ENCODE results near the gene NCOA6.
A peak's percentile ranks its signal among the peaks of the same experiment; 100 is the strongest.
"Not testable (repeated sequence)": the region's sequence is repeated elsewhere in the genome, so short reads cannot be mapped to it uniquely, and the experiment has no call there.

NCOA6 gene

DNA sequence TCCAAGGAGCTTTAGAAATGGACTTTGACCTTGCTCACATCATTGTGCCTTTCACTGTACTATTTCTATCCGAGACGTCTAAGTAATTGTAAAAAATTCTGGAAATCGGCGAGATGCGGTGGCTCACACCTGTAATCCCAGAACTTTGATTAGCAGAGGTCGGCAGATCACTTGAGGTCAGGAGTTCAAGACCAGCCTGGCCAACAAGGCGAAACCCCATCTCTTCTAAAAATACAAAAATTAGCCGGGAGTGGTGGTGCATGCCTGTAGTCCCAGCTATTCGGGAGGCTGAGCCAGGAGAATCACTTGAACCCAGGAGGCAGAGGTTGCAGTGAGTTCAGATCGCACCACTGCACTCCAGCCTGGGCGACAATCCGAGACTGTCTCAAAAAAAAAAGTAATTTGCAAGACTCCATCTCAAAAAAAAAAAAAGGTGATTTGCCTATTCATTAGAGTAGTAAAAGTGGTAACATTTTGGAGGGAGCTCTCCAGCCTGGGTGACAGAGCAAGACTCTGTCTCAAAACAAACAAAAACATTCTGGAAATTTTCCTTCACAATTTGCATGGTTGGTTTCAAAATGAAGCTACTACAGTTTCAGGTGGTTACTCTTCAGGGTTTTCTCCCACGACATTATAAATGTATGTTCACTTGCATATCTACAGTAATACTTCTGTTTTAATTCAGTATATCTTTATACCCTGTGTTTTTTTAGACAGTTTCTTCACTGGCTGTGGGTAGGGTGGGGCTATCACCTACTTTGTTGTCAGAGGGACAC is 106.0 kb downstream of the NCOA6 start:
- not testable (repeated sequence) for DNase-seq (ENCODE audit: low spot score)

DNA sequence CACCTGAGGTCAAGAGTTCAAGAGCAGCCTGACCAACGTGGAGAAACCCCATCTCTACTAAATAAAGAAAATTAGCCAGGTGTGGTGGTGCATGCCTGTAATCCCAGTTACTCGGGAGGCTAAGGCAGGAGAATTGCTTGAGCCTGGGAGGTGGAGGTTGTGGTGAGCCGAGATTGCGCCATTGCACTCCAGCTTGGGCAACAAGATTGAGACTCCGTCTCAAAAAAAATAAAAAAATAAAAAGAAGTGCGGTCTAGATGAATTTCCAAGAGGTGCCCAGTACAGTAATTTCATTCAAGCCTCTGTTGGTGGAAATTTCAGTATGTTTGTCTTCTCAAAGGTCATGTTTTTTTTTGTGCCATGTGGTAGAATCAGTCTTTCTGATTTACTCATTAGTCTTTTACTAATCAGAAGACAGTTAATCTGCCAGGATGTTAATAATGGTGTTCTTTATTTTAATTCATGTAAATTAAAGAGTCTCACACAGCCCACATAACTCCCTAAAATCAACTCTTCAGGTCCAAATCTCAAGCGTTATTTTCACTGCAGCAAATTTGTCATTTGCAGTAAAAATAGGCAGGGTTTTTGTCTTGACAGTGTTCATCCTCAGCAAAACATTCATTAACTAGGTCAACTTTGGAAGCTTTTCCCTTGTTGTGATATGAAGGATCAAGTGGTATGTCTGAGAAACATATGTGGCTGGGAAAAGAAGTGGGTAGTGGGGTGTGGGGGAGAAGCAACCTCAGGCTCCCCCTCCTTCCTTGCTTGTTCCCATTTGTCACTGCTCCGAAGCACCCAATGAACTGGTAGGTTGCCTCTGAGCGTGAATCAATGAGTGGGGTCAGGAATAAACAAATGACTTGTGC is 108.0 kb downstream of the NCOA6 start:
- no peak for DNase-seq (ENCODE audit: low spot score)

DNA sequence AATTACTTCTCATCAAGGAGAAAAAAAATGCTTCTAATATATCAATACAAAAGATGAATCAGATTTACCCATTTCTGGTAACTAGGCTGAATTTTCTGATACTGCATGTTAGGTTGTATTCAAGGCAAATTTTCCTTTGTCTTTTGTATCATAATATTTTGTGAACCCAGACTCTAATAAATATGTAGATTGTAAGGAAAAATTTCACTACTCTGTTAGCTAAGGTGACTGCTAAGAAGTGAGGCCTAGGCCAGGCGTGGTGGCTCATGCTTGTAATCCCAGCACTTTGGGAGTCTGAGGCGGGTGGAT is 108.6 kb downstream of the NCOA6 start:
- DNase-seq (ENCODE audit: low spot score), result no peak

DNA sequence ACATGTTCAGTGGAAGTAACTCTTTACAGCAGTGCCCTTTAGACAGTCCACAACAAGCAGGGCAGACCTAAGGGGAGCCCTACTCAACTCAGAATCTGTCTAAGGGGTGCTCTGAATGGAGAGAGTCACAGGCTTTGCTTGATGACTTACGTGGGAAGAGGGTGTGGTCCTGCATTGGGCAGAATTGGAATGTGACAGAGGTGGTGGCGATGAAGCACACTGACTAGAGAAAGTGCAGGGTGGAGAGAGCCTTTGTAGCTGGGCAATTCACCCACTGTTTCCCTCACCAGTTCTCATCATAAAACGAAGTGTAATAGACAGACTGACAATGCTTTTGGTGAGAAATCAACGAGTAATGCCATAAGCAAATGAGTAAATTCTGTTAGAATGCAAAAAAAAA is 110.1 kb downstream of the NCOA6 start:
- DNase-seq (ENCODE audit: low spot score), result no peak

DNA sequence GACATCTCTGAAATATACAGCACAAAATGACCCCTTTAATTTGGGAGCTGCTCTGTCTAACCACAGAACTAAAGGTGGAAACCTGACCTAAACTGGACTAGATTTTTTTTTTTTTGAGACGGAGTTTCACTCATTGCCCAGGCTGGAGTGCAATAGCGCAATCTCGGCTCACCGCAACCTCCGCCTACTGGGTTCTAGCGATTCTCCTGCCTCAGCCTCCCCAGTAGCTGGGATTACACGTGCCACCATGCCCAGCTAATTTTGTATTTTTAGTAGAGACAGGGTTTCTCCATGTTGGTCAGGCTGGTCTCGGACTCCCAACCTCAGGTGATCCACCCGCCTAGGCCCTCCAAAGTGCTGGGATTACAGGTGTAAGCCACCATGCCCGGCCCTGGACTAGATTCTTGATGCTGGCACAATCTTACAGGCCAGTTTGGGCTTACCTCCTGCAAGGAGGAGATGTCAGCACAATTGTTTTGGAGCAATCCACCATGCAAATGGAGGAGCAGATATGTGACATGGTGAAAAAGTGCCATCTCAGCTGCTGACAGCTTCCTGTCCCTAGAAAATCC is 111.4 kb downstream of the NCOA6 start:
- not testable (repeated sequence) for DNase-seq (ENCODE audit: low spot score)

DNA sequence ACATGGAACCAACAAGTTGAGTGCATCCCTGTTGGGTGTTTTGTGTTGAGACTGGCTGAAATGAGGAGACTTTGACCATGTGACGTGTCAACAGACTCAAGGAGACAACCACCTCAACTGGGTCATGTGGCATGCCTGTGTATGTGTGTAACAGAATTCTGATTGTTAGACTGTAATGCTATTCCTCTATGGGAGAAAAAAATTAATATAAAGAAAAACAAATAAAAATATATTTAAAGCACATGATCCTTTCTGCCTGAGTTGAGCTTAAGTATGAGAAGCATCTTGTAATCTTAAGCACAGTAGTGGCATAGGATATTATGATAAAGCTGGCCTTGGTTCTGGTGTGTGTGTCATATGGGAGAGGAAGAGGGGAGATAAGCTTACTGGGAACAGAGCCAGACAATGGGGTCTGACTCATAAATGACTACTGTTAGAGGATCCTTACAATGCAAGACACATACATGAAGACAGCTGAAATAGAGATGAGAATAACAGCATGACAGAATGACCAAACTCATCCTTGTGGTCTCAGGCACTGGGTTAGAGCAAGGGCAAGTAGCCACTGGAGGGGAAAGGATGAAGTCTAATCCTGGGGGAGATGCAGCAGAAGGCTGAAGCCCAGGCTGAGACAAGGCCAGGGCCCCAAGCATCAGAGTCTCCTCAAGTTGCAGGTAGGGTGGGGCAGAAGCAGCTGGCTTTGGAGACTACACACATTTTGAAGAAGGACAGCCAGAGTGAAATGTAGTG is 112.1 kb downstream of the NCOA6 start:
- DNase-seq (ENCODE audit: low spot score), result peak; percentile 83

DNA sequence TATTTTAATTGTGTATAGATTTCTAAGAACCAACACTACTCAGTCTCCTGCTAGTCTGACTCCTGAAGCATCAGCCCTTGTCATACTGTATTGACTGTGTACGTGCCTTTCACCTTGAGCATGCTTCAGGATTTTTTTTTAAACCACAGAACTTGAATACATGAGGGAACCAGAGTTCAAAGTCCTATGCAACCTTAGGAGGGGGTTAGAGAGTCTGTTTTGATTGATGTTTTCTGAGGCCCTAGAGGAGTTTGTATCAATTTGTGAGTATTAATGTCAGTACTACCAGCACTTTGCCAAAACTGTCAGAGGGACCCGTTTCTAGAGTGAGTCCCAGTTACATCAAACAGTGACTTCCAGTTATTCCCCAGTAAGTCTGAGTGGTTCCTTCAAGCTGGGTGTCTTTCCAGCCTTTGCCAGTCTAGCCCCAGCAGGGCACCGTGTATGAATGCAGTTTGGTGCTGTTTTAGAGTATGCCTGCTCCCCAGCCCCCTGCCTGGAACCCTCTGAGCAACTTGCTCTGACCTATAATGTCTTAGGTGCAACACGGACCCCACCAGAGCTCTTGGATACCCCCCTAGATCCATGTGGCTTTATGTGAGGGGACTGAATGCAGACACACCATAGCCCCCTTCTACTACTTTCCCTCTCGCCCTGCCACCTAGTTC is 112.8 kb downstream of the NCOA6 start:
- DNase-seq (ENCODE audit: low spot score), result no peak

DNA sequence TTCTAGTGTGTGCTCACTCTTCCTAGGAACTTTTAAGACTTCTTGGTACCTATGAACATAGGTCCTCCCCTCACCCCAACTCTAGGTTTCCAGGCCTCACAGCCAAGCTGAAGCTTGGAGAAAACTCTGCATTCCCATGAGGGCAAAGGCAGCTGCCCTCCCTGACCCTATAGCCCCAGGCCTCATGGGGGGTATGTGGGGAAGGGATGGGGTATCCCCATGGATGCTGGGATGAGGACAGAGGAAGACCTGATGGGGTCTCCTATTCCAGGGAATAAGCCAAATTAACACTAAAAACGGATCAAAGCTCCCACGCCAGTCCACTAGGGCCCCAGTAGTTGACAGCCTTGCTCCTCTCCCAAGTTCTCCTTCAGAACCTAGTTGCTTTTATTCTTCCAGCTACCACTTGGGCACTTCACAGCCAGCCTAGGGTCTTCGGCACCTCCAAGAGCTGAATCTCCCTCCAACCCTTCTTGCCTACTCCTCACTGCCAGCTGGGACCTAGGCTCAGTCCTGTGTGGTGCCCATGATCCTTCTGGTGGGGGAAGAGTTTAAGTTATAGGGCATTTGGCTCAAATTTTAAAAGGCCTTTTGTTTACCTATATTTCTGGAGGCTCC is 113.5 kb downstream of the NCOA6 start:
- no peak for DNase-seq (ENCODE audit: low spot score)

DNA sequence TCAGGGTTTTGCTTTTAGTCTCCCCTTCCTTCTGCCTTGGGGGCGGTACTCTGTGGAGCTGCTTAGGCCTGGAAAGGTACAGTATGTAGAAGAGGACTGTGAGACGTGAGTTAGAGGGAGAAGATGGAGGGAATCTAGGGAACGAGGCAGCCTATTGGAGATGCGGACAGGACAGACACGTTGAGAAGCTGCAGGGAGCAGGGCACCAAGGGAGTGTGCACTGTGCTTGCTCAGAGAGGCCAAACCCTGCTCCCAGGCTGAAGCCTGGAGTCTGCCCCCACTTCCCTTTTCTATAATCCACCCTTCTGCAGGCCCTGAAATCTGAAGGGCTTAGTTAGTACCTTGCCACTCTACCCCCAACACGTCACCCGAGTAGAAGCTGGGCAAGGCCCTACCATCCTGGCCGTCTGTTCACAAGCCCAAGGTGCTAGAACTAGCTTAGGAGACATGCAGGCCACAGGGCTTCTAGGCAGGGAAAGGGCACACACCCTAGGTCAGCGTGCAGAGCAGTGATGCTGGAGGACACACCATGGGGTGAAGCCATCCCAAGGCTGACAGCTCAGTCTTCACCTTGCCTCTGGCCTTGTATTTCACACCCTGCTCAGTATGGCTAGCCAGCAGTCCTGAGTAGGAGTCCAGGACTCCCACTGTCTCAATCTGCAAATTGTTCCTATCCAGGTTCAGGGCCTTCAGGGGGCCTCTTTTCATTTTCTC is 114.4 kb downstream of the NCOA6 start:
- DNase-seq (ENCODE audit: low spot score), result no peak

DNA sequence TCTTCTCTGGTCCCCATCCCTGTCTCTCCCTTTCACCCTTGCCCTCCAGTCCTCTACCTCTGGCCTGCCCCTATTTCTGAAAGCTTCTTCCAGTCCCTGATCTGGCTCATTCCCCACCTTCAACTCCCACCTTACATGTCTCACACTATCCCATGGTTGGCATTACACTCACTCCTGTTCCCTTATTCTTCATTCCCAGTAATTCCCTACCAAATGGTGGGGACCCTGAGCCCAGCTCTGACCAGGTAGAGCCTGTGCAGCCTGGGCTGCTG is 114.9 kb downstream of the NCOA6 start:
- DNase-seq (ENCODE audit: low spot score), result no peak

DNA sequence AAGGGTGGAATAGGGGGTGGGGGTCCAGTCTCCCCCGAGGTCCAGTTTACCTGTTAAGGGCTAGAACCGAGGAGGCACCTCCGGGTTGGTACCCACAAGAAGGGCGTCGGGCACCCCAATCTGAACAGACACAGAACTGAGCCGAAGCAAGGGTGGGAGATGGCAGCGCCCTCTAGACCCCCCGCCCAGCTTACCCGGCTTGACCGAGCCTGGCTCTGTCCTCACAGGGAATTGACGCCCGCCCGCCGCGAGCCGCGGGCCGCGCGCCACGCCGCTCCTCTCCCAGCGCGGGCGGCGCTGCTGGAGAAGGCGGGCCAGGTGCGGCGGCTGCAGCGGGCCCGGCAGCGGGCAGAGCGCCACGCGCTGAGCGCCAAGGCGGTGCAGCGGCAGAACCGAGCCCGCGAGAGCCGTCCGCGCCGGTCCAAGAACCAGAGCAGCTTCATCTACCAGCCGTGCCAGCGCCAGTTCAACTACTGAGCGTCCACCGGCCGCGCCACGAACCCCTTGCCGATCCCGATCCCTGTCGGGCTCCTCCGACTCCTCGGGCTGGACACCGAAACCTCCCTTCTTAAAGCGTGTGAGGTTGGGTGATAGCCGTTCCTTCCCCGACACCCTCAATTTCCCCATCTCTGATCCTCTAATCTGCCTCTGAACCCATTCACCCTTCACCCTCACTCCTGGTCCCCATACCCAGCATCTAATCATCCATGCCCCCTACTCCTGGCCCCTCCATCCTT is 115.5 kb downstream of the NCOA6 start:
- DNase-seq (ENCODE audit: low spot score), result peak; percentile 84

DNA sequence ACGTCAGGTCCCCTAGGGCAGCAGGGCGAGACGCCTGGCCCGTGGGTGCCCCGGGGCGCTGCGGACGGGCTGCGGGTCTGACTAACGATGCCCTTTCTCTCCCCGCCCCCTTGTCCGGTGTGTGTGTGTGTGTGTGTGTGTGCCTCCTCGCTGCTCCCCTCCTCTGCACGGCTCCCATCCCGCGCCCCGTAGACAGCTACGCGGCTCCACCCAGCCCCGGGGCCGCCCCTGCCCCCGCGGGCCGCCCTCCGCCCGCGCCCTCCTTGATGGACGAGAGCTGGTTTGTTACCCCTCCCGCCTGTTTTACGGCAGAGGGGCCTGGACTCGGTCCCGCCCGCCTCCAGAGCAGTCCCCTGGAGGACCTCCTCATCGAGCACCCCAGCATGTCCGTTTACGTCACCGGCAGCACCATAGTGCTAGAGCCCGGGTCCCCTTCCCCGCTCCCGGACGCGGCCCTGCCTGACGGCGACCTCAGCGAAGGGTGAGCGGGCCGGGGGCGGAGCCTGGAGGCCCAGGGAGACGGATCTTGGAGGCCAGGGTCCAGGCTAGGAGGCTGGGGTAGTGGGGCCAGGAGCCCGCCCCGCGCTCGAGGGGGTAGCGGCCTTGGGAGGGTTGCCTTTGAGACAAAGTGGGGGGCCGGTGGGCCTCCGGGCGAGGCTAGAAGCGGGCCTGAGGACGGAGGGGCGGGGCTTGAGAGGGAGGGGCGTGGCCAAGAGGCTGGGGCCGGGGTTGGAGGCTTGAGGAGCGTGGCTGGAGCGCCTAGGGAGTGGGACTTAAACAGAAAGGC is 116.2 kb downstream of the NCOA6 start:
- DNase-seq (ENCODE audit: low spot score), result peak; percentile 85

DNA sequence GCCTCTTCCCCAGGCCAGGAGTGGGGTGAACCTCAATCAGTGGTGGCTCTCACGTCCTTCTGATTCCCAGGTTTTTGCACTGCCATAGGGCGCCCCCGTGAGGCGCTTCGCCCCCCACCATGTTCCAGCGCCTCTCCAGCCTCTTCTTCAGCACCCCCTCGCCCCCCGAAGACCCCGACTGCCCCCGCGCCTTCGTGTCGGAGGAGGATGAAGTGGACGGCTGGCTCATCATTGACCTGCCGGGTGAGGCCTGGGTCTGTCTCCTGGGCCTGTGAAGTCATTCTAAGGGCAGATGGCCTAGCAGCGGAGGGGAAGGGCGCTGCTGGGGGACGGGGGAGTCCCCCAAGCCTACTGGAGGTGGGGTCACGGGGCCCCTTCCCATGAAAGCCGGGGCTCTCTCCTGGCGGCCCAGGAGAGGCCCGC is 116.8 kb downstream of the NCOA6 start:
- peak; percentile 48 for DNase-seq (ENCODE audit: low spot score)

DNA sequence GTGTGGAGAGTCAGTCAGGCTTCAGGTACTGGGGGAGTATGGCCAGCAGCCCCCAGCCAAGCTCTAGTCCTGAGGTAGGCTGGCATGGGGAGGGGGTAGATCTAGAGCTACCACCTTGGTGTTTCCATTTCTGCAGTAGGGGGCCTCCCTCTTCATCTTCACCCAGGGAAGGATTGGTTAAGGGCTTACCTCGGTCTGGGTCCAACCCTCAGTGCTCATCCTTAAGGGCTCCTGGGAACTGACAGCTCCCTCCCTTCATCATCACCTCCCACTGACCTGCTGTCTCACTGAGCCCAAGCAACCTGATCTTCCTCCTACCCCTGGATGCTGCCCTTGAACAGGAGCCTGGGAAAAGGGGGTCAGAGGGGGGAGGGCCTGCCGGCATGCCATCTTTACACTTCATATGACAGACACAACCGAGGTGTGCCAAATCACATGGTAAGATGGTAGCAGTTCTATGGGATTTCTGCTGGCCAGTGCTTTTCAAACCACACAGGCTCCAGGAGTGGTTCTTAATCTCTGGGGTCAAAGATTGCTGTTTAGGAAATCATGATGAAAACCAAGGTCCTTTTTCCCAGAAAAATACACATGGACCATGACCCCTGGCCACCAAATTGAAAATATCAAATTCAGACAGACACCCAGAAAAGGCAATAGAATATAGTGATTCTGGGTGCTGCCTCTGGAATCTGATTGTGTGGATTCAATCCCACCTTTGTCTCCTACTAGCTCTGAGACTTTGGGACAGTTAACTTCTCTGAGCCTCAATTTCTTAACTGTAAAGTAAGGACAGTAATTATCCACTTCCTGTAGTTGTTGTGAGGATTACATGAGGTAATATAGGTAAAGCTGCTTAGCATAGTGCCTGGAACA is 118.3 kb downstream of the NCOA6 start:
- DNase-seq (ENCODE audit: low spot score), result no peak

DNA sequence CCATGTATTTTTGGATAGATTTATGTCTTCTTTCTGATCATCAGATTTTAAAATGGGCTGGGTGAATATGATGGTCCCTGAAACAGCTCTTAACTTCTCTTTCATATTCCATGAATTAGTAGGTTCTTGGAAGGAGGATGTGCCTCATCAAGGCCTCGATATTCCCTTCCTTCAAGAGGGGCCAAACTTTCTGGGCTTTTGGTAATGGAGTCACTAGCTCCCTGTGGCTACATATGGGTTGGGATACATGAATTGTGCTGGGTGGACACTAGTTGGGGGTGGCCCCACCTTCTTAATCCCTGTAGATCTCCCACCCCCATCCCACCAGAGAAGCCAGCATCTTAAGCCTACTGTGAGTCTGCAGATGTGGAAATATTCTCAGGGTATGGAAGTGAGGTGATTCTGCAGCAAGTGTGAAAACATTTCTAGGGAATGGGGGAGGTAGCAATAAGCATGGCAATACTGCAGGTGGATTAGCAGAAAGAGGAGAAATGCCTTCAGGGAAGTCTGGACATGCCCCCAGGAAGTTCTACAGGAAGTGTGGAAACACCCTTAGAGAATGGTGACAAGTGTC is 119.1 kb downstream of the NCOA6 start:
- no peak for DNase-seq (ENCODE audit: low spot score)

DNA sequence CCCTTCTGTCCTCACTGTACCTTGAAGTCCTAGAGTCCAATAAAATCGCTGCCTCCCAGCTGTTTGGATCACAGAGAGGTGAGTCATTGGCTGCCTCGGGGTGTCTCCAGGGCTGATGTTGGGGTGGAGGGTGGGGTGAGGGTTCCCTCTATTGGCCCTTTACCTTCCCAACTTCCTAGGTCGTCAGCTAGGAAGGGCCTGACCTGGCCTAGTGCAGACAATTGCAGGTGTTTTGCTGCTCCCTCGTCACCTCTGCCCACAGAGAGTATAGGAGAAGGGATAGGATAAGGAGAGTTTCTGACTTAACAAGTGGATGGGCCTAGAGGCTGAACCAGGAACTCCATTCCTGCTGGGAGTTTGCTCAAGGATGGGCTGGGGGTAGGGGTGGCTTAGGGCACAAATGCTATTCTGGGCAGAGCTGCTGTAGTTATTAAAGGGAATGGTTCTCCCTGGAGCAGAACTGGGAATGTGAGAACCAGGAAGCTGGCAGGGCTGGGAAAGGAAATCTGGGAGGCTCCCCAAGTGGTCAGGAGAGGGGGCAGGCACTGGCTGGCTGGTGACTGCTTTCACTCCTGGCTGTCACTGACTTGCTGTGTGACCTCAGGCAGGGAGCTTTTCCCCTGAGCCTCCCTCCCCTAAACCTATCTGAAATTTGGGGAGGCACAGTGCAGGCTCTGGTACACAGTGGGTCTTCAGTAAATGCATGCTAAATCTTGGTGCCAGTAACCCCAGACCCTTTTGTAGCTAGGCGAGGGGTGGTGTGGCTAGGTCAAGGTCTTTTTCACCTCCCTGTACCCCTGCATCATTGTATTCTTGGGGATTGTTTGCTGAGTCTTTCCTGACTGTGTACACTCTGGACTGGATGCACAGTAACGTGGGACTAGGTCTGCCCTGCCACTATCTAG is 119.8 kb downstream of the NCOA6 start:
- peak; percentile 55 for DNase-seq (ENCODE audit: low spot score)

DNA sequence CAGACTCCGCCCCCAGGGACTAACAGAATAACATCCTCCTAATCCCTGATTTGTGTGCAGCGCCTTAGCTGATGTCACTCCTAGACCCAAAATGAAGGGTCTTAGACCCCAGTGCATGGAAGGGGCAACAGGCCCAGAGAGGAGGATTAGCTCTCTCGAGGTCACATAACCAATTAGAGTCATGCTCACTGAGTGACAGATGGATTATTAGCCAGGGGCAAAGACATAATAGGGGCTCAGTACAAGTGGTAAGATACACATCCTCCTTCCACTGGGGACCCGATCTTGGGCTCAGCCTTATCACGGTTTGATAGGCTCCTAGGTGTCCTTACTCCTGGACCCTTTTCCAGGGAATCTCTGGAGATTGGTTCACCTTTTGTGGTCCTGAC is 120.4 kb downstream of the NCOA6 start:
- DNase-seq (ENCODE audit: low spot score), result no peak

All from AG08396 (cell line).